ENCODE measurements around the gene NSMCE1.
A peak's percentile ranks its signal among the peaks of the same experiment; 100 is the strongest.
"Not testable (repeated sequence)": the region's sequence is repeated elsewhere in the genome, so short reads cannot be mapped to it uniquely, and the experiment has no call there.

The NSMCE1 gene

GRCh38 chr16:27216297-27216885 lies 52.2 kb downstream of the NSMCE1 start:
- Histone ChIP-seq H3K4me3 (ENCODE audit: low read length) (no peak overlapping the region), H3K27ac (ENCODE audit: low read length) (no peak overlapping the region), H3K27me3 (ENCODE audit: control insufficient read depth, insufficient read depth, low read length) (no peaks in the 10 kb centered on the region), H3K36me3 (ENCODE audit: control insufficient read depth, low read depth, low read length) (peaks cover 10% of the 10 kb centered on the region), H3K9ac (ENCODE audit: low read length) (no peak overlapping the region), H3K9me3 (ENCODE audit: control insufficient read depth, low read depth, low read length) (no peaks in the 10 kb centered on the region), H3K4me1 (ENCODE audit: control insufficient read depth, low read depth, low read length) (no peaks in the 10 kb centered on the region)

DNA sequence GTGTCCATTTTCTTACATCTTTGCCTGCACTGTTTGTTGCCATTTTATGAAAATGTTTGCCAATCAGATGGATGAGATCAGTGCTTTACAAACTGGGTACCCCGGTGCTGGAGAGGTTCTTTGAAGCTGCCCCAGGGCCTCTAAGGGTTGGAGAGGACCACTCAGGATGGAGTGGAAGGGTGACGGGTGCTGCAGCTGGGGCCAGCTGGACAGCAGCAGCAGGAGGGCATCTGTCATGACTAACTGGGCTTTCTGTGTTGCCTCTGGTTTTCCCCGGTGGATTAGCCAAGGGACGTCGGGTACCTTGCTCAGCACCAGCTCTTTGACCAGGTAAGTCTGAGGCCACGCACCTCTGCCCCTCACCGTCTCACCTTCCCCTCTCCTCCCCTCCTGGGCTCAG lies 52.9 kb downstream of the NSMCE1 start:
- Histone ChIP-seq H3K27me3 (ENCODE audit: control insufficient read depth, insufficient read depth, low read length) (no peaks in the 10 kb centered on the region), H3K4me1 (ENCODE audit: control insufficient read depth, low read depth, low read length) (no peaks in the 10 kb centered on the region), H3K4me3 (ENCODE audit: low read length) (no peak overlapping the region), H3K27ac (ENCODE audit: low read length) (no peak overlapping the region), H3K9ac (ENCODE audit: low read length) (no peak overlapping the region), H3K9me3 (ENCODE audit: control insufficient read depth, low read depth, low read length) (no peaks in the 10 kb centered on the region), H3K36me3 (ENCODE audit: control insufficient read depth, low read depth, low read length) (peaks cover 15% of the 10 kb centered on the region)

GRCh38 chr16:27214084-27214961 lies 54.2 kb downstream of the NSMCE1 start:
- Histone ChIP-seq H3K9me3 (ENCODE audit: control insufficient read depth, low read depth, low read length) (no peaks in the 10 kb centered on the region), H3K27me3 (ENCODE audit: control insufficient read depth, insufficient read depth, low read length) (no peaks in the 10 kb centered on the region), H3K4me3 (ENCODE audit: low read length) (no peak overlapping the region), H3K4me1 (ENCODE audit: control insufficient read depth, low read depth, low read length) (no peaks in the 10 kb centered on the region), H3K36me3 (ENCODE audit: control insufficient read depth, low read depth, low read length) (peaks cover 14% of the 10 kb centered on the region), H3K9ac (ENCODE audit: low read length) (no peak overlapping the region), H3K27ac (ENCODE audit: low read length) (no peak overlapping the region)

DNA sequence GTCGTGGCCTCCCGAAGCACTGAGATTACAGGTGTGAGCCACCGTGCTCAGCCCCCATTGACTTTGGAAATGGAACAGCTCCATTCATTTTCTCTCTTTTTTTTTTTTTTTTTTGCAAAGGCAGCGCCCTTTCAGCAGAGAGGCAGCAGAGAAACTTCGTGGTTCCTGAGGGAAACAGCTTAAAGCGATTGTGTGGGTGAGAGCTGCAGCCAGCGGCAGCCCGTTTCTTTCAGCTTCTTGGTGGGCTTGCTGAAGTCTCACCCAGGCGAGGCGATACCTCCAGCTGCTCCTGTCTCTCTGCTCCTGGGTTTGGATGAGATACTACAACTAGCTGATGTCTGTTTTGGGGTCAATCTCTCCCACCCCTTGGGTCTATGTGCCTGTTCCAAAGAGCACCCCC lies 57.5 kb downstream of the NSMCE1 start:
- H3K4me1 ChIP-seq (ENCODE audit: control insufficient read depth, low read depth, low read length) = no peaks in the 10 kb centered on the region
- H3K27me3 ChIP-seq (ENCODE audit: control insufficient read depth, insufficient read depth, low read length) = no peaks in the 10 kb centered on the region
- H3K4me3 ChIP-seq (ENCODE audit: low read length) = no peak overlapping the region
- H3K27ac ChIP-seq (ENCODE audit: low read length) = no peak overlapping the region
- no peak overlapping the region for H3K9ac ChIP-seq (ENCODE audit: low read length)
- no peaks in the 10 kb centered on the region for H3K9me3 ChIP-seq (ENCODE audit: control insufficient read depth, low read depth, low read length)
- peaks cover 13% of the 10 kb centered on the region for H3K36me3 ChIP-seq (ENCODE audit: control insufficient read depth, low read depth, low read length)

GRCh38 chr16:27210174-27210573 lies 58.4 kb downstream of the NSMCE1 start:
- Histone ChIP-seq H3K9me3 (ENCODE audit: control insufficient read depth, low read depth, low read length) (no peaks in the 10 kb centered on the region), H3K27me3 (ENCODE audit: control insufficient read depth, insufficient read depth, low read length) (no peaks in the 10 kb centered on the region)

DNA sequence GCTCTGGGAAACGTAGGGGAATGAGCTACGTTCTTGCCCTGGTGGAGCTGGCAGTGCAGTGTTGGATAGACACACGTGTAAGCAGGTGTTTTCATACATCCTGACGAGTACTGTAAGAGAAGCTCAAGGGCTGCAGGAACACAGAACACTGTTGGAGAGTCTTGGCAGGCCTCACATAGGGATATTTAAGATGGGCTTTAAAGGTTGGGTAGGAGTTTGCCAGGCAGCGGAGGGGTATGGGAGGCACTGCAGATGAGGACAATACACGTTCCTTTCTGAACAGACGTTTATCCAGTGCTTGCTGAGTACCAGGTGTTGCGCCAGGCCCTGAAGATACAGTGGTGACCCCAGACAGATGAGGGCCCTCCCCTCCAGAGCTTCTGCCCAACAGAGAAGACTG lies 59.0 kb downstream of the NSMCE1 start:
- Histone ChIP-seq H3K36me3 (ENCODE audit: control insufficient read depth, low read depth, low read length) (peaks cover 11% of the 10 kb centered on the region), H3K27me3 (ENCODE audit: control insufficient read depth, insufficient read depth, low read length) (no peaks in the 10 kb centered on the region), H3K4me3 (ENCODE audit: low read length) (no peak overlapping the region), H3K9me3 (ENCODE audit: control insufficient read depth, low read depth, low read length) (no peaks in the 10 kb centered on the region), H3K4me1 (ENCODE audit: control insufficient read depth, low read depth, low read length) (peaks cover under 1% of the 10 kb centered on the region), H3K27ac (ENCODE audit: low read length) (no peak overlapping the region), H3K9ac (ENCODE audit: low read length) (no peak overlapping the region)

More at GRCh38 chr16:27210174-27210573, 58.4 kb downstream of the NSMCE1 start:
- no peak overlapping the region for H3K9ac ChIP-seq (ENCODE audit: low read length)
- H3K4me3 ChIP-seq (ENCODE audit: low read length) = no peak overlapping the region
- H3K27ac ChIP-seq (ENCODE audit: low read length) = no peak overlapping the region
- no peaks in the 10 kb centered on the region for H3K4me1 ChIP-seq (ENCODE audit: control insufficient read depth, low read depth, low read length)
- peaks cover 13% of the 10 kb centered on the region for H3K36me3 ChIP-seq (ENCODE audit: control insufficient read depth, low read depth, low read length)

- Histone ChIP-seq H3K27me3 (ENCODE audit: control insufficient read depth, insufficient read depth, low read length) (no peaks in the 10 kb centered on the region), H3K36me3 (ENCODE audit: control insufficient read depth, low read depth, low read length) (peaks cover 10% of the 10 kb centered on the region), H3K9ac (ENCODE audit: low read length) (no peak overlapping the region), H3K4me3 (ENCODE audit: low read length) (no peak overlapping the region), H3K9me3 (ENCODE audit: control insufficient read depth, low read depth, low read length) (no peaks in the 10 kb centered on the region), H3K27ac (ENCODE audit: low read length) (no peak overlapping the region), H3K4me1 (ENCODE audit: control insufficient read depth, low read depth, low read length) (peaks cover 5% of the 10 kb centered on the region)
Observed at GRCh38 chr16:27208796-27209195, 59.8 kb downstream of the NSMCE1 start.

DNA sequence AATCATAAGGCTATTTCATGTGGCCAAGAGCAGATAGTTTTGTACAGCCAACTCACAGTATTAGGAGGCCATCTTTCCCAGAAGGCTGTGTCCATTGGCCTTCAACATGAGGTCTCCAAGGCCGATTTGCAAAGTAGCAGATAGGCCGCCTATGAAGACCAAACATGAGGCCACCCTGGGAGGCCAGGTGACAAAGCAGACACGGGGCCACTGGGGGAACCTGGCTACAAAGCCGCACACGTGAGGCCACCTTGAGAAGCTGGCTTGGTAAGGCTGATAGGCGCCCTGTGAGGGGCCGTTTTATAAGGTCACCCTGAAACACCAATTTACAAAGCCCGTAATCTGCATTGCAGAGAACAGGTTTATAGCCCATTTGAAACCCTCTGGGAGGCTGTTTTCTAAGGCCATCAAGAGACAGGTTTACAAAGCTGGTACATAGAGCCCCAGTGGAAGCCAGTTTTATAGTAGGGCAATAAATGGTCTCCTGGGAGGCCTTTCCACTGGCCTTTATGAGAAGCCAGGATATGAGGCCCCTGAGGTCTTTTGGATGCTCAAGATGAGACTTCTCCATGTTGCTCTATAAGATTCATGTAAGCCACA lies 60.4 kb downstream of the NSMCE1 start:
- Histone ChIP-seq H3K4me3 (ENCODE audit: low read length) (no peak overlapping the region), H3K27me3 (ENCODE audit: control insufficient read depth, insufficient read depth, low read length) (no peaks in the 10 kb centered on the region), H3K9me3 (ENCODE audit: control insufficient read depth, low read depth, low read length) (no peaks in the 10 kb centered on the region), H3K4me1 (ENCODE audit: control insufficient read depth, low read depth, low read length) (peaks cover 5% of the 10 kb centered on the region), H3K27ac (ENCODE audit: low read length) (no peak overlapping the region), H3K36me3 (ENCODE audit: control insufficient read depth, low read depth, low read length) (peaks cover 10% of the 10 kb centered on the region), H3K9ac (ENCODE audit: low read length) (no peak overlapping the region)

DNA sequence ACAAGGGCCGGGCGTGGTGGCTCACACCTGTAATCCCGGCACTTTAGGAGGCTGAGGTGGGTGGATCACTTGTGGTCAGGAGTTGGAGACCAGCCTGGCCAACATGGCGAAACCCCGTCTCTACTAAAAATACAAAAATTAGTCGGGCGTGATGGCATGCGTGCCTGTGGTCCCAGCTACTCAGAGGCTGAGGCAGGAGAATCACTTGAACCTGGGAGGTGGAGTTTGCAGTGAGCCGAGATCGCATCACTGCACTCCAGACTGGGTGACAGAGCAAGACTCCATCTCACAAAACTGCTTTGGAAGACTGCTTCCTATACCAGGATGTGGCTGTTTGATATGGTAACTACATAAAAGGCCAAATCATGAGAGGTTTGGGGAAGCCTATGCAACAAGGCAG lies 61.5 kb downstream of the NSMCE1 start:
- peaks cover 10% of the 10 kb centered on the region for H3K4me1 ChIP-seq (ENCODE audit: control insufficient read depth, low read depth, low read length)
- not testable (repeated sequence) for H3K9me3 ChIP-seq (ENCODE audit: control insufficient read depth, low read depth, low read length); H3K36me3 ChIP-seq (ENCODE audit: control insufficient read depth, low read depth, low read length); H3K27me3 ChIP-seq (ENCODE audit: control insufficient read depth, insufficient read depth, low read length); H3K9ac ChIP-seq (ENCODE audit: low read length); H3K27ac ChIP-seq (ENCODE audit: low read length); H3K4me3 ChIP-seq (ENCODE audit: low read length)

GRCh38 chr16:27205423-27206065 lies 63.0 kb downstream of the NSMCE1 start:
- Histone ChIP-seq H3K4me1 (ENCODE audit: control insufficient read depth, low read depth, low read length) (peaks cover 10% of the 10 kb centered on the region), H3K36me3 (ENCODE audit: control insufficient read depth, low read depth, low read length) (peaks cover 4% of the 10 kb centered on the region), H3K4me3 (ENCODE audit: low read length) (no peak overlapping the region), H3K27ac (ENCODE audit: low read length) (no peak overlapping the region), H3K9ac (ENCODE audit: low read length) (no peak overlapping the region), H3K27me3 (ENCODE audit: control insufficient read depth, insufficient read depth, low read length) (no peaks in the 10 kb centered on the region), H3K9me3 (ENCODE audit: control insufficient read depth, low read depth, low read length) (no peaks in the 10 kb centered on the region)

DNA sequence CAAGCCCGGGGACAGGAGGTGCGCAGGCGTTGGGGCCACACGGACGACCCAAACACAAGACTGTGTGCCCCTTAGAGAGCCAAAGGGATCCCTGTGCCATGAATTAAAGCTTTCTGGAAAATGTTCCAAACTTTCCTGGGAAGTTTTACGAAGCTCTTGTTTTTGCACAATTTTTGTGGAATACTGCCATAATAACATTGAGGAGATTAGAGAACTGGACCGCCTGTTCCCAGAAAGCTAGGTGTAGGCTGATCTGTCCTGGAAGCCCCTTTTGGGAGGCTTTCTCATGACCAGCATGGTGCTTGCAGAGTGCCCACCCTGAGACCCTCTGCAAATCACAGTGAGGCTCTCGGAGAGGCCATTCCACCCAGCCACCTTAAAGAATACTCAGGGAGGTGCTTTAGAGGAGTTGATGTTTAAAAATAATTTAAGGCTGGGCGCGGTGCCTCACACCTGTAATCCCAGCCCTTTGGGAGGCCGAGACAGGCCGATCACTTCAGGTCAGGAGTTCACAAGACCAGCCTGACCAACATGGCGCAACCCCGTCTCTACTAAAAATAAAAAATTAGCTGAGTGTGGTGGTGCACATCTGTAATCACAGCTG lies 64.2 kb downstream of the NSMCE1 start:
- no peaks in the 10 kb centered on the region for H3K27me3 ChIP-seq (ENCODE audit: control insufficient read depth, insufficient read depth, low read length)
- peak overlapping the region; percentile 70 for H3K27ac ChIP-seq (ENCODE audit: low read length)
- H3K9ac ChIP-seq (ENCODE audit: low read length) = peak overlapping the region; percentile 91
- H3K4me3 ChIP-seq (ENCODE audit: low read length) = peak overlapping the region; percentile 87
- no peaks in the 10 kb centered on the region for H3K9me3 ChIP-seq (ENCODE audit: control insufficient read depth, low read depth, low read length)
- no peaks in the 10 kb centered on the region for H3K36me3 ChIP-seq (ENCODE audit: control insufficient read depth, low read depth, low read length)
- H3K4me1 ChIP-seq (ENCODE audit: control insufficient read depth, low read depth, low read length) = peaks cover 10% of the 10 kb centered on the region
